Activated naive CD8-positive, alpha-beta T cell (primary cell): ENCODE results near the gene CLEC1A.

Experiments used
- H3K27ac Mint-ChIP-seq: one replicate; pipeline ENCODE4 v1.8.0; 2021; ENCODE audit warnings: mixed read lengths
- H3K27me3 Mint-ChIP-seq: one replicate; pipeline ENCODE4 v1.8.0; 2021; ENCODE audit warnings: mixed read lengths
- H3K36me3 Mint-ChIP-seq: one replicate; pipeline ENCODE4 v1.8.0; 2021; ENCODE audit warnings: mixed read lengths
- H3K4me1 Mint-ChIP-seq: one replicate; pipeline ENCODE4 v1.8.0; 2021; ENCODE audit warnings: low read depth, mixed read lengths
- H3K4me3 Mint-ChIP-seq: one replicate; pipeline ENCODE4 v1.8.0; 2021; ENCODE audit warnings: mild to moderate bottlenecking, mixed read lengths
- H3K9me3 Mint-ChIP-seq: one replicate; pipeline ENCODE4 v1.8.0; 2021; ENCODE audit warnings: low read depth, mixed read lengths

CLEC1A gene

DNA sequence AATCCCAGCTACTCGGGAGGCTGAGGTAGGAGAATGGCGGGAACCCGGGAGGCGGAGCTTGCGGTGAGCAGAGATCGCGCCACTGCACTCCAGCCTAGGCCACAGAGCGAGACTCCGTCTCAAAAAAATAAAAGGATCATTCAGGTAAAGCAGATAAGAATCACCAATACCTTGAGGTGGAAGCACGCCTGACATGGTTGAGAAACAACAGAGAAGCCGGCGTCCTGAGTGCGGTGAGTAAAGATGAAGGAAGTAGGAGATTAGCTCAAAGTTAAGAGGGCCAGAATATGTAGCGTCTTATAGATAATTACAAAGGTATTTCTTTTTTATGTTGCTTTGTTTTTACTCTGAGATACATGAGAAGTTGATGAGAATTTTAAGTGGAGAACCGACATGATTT is 16.5 kb upstream of the CLEC1A start:
- peaks cover 4% of the 10 kb centered on the region for H3K9me3 Mint-ChIP-seq
- no peaks in the 10 kb centered on the region for H3K36me3 Mint-ChIP-seq
- H3K27me3 Mint-ChIP-seq, result no peaks in the 10 kb centered on the region
- H3K27ac Mint-ChIP-seq, result no peak overlapping the region
- H3K4me1 Mint-ChIP-seq, result no peaks in the 10 kb centered on the region
- H3K4me3 Mint-ChIP-seq, result no peak overlapping the region

- H3K4me3 Mint-ChIP-seq, result no peak overlapping the region
- no peaks in the 10 kb centered on the region for H3K36me3 Mint-ChIP-seq
- no peaks in the 10 kb centered on the region for H3K27me3 Mint-ChIP-seq
- H3K27ac Mint-ChIP-seq, result no peak overlapping the region
- H3K9me3 Mint-ChIP-seq, result peaks cover 4% of the 10 kb centered on the region
- no peaks in the 10 kb centered on the region for H3K4me1 Mint-ChIP-seq
Observed at GRCh38 chr12:10113920-10114319, 15.1 kb upstream of the CLEC1A start.

- Mint-ChIP-seq H3K4me3 (no peak overlapping the region), H3K4me1 (no peaks in the 10 kb centered on the region), H3K36me3 (no peaks in the 10 kb centered on the region), H3K27me3 (no peaks in the 10 kb centered on the region), H3K27ac (no peak overlapping the region), H3K9me3 (peaks cover 4% of the 10 kb centered on the region)
Observed at GRCh38 chr12:10113075-10113474, 14.3 kb upstream of the CLEC1A start.

DNA sequence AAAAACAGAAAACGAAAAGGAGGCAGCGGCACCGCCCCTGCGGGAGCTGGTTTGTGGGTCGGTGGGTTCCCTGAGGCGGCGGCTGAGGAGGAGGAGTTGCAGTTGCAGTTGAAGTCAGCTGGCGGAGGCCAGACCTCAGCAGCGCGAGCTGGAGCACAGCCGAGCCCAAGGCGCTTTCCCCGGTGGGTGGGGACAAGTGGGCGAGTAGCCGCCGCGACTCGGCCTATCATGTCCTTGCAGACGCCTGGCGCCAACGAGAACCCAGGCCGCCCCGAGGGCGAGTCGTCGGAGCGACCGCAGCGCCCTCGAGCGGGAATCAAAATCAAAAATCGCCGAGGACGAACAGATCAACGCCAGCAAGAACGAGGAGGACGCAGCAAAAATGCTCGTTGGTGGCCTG is 12.7 kb upstream of the CLEC1A start:
- peaks cover 4% of the 10 kb centered on the region for H3K9me3 Mint-ChIP-seq
- H3K36me3 Mint-ChIP-seq, result no peaks in the 10 kb centered on the region

DNA sequence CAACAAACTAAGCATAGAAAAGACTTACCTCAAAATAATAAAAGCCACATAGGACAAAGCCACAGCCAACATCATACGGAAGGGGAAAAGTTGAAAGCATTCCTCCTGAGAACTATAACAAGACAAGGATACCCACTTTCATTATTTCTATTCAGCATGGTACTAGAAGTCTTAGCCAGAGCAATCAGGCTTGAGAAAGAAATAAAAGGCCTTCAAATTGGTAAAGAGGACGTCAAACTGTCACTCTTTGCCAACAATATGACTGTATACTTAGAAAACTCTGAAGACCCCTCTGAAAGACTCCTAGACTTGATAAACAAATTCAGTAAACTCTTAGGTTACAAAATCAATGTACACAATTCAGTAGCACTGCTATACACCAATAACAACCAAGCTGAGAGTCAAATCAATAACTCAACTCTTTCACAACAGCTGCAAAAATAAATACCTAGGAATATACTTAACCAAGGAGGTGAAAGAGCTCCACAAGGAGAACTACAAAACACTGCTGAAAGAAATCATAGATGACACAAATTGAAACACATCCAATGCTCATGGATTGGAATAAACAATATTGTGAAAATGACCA is 11.6 kb upstream of the CLEC1A start:
- Mint-ChIP-seq H3K27ac (no peak overlapping the region), H3K4me3 (no peak overlapping the region), H3K9me3 (peaks cover 4% of the 10 kb centered on the region), H3K36me3 (no peaks in the 10 kb centered on the region), H3K27me3 (peaks cover 2% of the 10 kb centered on the region), H3K4me1 (no peaks in the 10 kb centered on the region)

More for the DNA sequence above, 12.7 kb upstream of the CLEC1A start:
- no peak overlapping the region for H3K4me3 Mint-ChIP-seq
- H3K27me3 Mint-ChIP-seq, result no peaks in the 10 kb centered on the region
- no peaks in the 10 kb centered on the region for H3K4me1 Mint-ChIP-seq
- no peak overlapping the region for H3K27ac Mint-ChIP-seq

GRCh38 chr12:10102322-10102721 is 3.5 kb upstream of the CLEC1A start:
- peaks cover 5% of the 10 kb centered on the region for H3K27me3 Mint-ChIP-seq
- H3K36me3 Mint-ChIP-seq, result no peaks in the 10 kb centered on the region
- H3K9me3 Mint-ChIP-seq, result peaks cover 6% of the 10 kb centered on the region
- H3K4me3 Mint-ChIP-seq, result no peak overlapping the region
- H3K4me1 Mint-ChIP-seq, result no peaks in the 10 kb centered on the region
- H3K27ac Mint-ChIP-seq, result no peak overlapping the region

DNA sequence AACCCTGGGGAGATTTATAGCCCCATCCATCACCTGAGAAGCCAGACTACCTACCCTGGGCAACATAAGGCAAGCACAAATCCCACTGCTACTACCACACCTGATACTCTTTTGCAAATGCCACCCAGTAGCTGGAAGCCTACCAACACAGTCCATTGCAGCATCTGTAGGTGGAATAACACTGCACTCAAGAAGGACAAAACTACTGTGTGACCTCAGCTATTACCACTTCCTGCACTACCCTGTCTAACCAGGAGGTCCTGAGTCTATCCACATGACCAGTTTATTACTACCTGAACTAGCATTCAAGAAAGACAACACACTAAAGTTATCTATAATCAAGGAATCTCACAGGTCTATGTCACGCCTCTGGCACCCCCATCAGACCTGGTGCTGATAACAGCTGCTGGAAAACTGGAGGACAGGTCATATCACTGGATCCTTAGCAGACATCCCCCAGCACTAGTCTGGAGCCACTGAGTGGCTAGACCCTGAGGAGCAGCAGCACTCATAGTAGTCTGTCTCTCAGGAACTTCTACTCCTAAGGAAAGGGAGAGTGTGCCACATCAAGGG is 2.9 kb upstream of the CLEC1A start:
- H3K36me3 Mint-ChIP-seq, result no peaks in the 10 kb centered on the region
- no peaks in the 10 kb centered on the region for H3K4me1 Mint-ChIP-seq
- H3K27ac Mint-ChIP-seq, result no peak overlapping the region
- no peak overlapping the region for H3K4me3 Mint-ChIP-seq
- peaks cover 6% of the 10 kb centered on the region for H3K9me3 Mint-ChIP-seq
- H3K27me3 Mint-ChIP-seq, result peaks cover 5% of the 10 kb centered on the region

DNA sequence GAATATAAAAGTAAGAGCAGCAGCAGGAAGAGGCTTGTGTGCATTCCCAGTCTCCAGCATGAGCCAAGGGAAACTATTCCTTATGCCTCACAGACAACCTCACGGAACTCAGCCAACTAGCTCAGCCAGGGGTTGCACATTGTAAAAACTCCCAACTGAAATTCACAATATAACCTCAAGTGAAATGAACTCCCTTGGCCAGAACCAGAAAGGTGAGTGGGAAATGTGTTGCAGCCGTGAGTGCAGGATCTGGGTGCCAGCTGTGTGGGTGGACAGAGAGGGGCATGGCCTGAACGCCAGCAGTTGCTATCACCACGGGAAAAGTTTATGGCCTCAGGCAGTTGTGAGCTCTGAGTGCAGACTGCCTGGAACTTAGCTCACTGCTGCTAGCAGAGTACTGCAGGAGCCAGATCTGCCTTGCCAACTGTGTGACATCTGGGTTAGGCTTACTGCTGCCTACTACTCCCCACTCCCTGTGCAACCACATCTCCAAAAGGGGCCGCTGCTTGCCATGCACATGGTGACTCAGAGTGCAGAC is 2.3 kb upstream of the CLEC1A start:
- H3K27ac Mint-ChIP-seq, result no peak overlapping the region
- no peaks in the 10 kb centered on the region for H3K36me3 Mint-ChIP-seq

GRCh38 chr12:10097521-10097920 is 1.3 kb downstream of the CLEC1A start:
- H3K27ac Mint-ChIP-seq, result no peak overlapping the region
- no peak overlapping the region for H3K4me3 Mint-ChIP-seq
- no peaks in the 10 kb centered on the region for H3K36me3 Mint-ChIP-seq
- H3K27me3 Mint-ChIP-seq, result no peaks in the 10 kb centered on the region
- H3K4me1 Mint-ChIP-seq, result no peaks in the 10 kb centered on the region
- no peaks in the 10 kb centered on the region for H3K9me3 Mint-ChIP-seq

More for the DNA sequence above, 2.3 kb upstream of the CLEC1A start:
- H3K9me3 Mint-ChIP-seq, result peaks cover 6% of the 10 kb centered on the region
- peaks cover 5% of the 10 kb centered on the region for H3K27me3 Mint-ChIP-seq
- no peaks in the 10 kb centered on the region for H3K4me1 Mint-ChIP-seq
- no peak overlapping the region for H3K4me3 Mint-ChIP-seq

GRCh38 chr12:10095971-10096370 is 2.8 kb downstream of the CLEC1A start:
- no peak overlapping the region for H3K27ac Mint-ChIP-seq
- H3K36me3 Mint-ChIP-seq, result no peaks in the 10 kb centered on the region
- H3K27me3 Mint-ChIP-seq, result peaks cover under 1% of the 10 kb centered on the region

DNA sequence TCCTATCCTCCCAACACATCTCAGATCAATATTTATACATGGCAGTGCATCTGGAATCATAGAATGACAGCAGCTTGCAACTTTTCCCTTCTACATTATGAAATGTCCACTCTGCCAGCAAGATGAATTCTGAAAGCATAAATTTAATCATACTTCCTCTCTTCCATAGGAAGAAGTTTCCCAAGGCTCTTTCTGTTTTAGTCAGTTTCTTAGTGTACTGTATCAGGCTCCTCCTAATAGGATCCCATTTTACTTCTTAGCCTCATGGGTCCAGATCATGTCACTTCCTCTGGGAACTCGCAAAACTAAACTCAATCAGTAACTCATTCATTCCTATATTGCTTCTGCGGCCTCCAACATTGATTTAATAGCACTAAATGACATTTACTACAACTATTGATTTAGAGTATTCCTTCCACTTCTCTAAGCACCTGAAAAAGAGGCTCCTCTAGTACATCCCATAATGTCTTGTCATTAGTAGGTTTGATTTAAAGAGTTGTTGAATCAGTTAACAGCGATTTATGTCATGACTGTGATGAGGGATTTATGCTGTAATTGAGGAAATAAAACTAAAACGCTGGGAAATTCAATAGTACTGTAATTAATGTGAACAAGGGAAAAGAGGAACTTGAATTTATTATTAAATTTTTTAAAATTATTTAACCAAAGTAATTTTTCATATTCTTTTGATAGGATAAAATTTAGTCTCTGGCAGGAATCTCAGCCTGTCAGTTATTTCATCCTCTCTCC is 4.0 kb downstream of the CLEC1A start:
- Mint-ChIP-seq H3K27me3 (peaks cover 3% of the 10 kb centered on the region), H3K4me3 (no peak overlapping the region), H3K9me3 (no peaks in the 10 kb centered on the region), H3K27ac (no peak overlapping the region), H3K4me1 (no peaks in the 10 kb centered on the region), H3K36me3 (no peaks in the 10 kb centered on the region)

More at GRCh38 chr12:10095971-10096370, 2.8 kb downstream of the CLEC1A start:
- Mint-ChIP-seq H3K4me1 (no peaks in the 10 kb centered on the region), H3K4me3 (no peak overlapping the region), H3K9me3 (no peaks in the 10 kb centered on the region)

- no peak overlapping the region for H3K27ac Mint-ChIP-seq
- H3K9me3 Mint-ChIP-seq, result peaks cover 2% of the 10 kb centered on the region
- no peaks in the 10 kb centered on the region for H3K4me1 Mint-ChIP-seq
- H3K27me3 Mint-ChIP-seq, result peaks cover 3% of the 10 kb centered on the region
- H3K4me3 Mint-ChIP-seq, result no peak overlapping the region
- H3K36me3 Mint-ChIP-seq, result peaks cover under 1% of the 10 kb centered on the region
Observed at GRCh38 chr12:10088955-10089900, 9.6 kb downstream of the CLEC1A start.

GRCh38 chr12:10088031-10088430 is 10.8 kb downstream of the CLEC1A start:
- Mint-ChIP-seq H3K9me3 (peaks cover 4% of the 10 kb centered on the region), H3K36me3 (peaks cover 2% of the 10 kb centered on the region), H3K27ac (no peak overlapping the region), H3K27me3 (peaks cover 4% of the 10 kb centered on the region), H3K4me1 (no peaks in the 10 kb centered on the region), H3K4me3 (no peak overlapping the region)

- Mint-ChIP-seq H3K36me3 (peaks cover 2% of the 10 kb centered on the region), H3K4me3 (no peak overlapping the region), H3K27me3 (peaks cover 4% of the 10 kb centered on the region), H3K9me3 (peaks cover 4% of the 10 kb centered on the region), H3K27ac (no peak overlapping the region), H3K4me1 (no peaks in the 10 kb centered on the region)
Observed at GRCh38 chr12:10086387-10086786, 12.4 kb downstream of the CLEC1A start.
